Esophagus squamous epithelium (tissue), 4 donors: ENCODE measurements around the gene METTL9.

Experiments used
- POLR2A ChIP-seq, 4 donors: fragments of 450-650 bp; IDR thresholded peaks; one replicate each; pipeline ENCODE4 v1.6.1; 2017; ENCODE audit warnings: antibody characterized with exemption in 4 of 4, mild to moderate bottlenecking in 4 of 4, moderate library complexity in 3 of 4
- TF ChIP-seq, protein P1 (sequence below), 6 experiments: fragments of 450-650 bp in 4 of 6; fragments of 200-600 bp in 2 of 6; sonication (generic) in 2 of 6; IDR thresholded peaks; one replicate each; pipeline ENCODE4 v1.5.1; 2016 to 2019; ENCODE audit warnings: antibody characterized with exemption in 6 of 6, mild to moderate bottlenecking in 4 of 6, moderate library complexity in 4 of 6

GRCh38 chr16:21704266-21704665 lies 104.9 kb downstream of the METTL9 start:
- TF ChIP-seq, protein P1, sequence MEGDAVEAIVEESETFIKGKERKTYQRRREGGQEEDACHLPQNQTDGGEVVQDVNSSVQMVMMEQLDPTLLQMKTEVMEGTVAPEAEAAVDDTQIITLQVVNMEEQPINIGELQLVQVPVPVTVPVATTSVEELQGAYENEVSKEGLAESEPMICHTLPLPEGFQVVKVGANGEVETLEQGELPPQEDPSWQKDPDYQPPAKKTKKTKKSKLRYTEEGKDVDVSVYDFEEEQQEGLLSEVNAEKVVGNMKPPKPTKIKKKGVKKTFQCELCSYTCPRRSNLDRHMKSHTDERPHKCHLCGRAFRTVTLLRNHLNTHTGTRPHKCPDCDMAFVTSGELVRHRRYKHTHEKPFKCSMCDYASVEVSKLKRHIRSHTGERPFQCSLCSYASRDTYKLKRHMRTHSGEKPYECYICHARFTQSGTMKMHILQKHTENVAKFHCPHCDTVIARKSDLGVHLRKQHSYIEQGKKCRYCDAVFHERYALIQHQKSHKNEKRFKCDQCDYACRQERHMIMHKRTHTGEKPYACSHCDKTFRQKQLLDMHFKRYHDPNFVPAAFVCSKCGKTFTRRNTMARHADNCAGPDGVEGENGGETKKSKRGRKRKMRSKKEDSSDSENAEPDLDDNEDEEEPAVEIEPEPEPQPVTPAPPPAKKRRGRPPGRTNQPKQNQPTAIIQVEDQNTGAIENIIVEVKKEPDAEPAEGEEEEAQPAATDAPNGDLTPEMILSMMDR (IDR thresholded peaks at IDR 0.05) = no peak
- no peak for TF ChIP-seq POLR2A (IDR thresholded peaks at IDR 0.05)
